Measurements from ENCODE around the gene COBL. TPM values are rescaled to one million over a fixed set of nuclear protein-coding genes. Genes with fewer than 3 reads are reported as not detected.

Gene COBL
- total RNA-seq, 1 donor from 2014 or later = 1.2 TPM

- TF ChIP-seq, protein P1, sequence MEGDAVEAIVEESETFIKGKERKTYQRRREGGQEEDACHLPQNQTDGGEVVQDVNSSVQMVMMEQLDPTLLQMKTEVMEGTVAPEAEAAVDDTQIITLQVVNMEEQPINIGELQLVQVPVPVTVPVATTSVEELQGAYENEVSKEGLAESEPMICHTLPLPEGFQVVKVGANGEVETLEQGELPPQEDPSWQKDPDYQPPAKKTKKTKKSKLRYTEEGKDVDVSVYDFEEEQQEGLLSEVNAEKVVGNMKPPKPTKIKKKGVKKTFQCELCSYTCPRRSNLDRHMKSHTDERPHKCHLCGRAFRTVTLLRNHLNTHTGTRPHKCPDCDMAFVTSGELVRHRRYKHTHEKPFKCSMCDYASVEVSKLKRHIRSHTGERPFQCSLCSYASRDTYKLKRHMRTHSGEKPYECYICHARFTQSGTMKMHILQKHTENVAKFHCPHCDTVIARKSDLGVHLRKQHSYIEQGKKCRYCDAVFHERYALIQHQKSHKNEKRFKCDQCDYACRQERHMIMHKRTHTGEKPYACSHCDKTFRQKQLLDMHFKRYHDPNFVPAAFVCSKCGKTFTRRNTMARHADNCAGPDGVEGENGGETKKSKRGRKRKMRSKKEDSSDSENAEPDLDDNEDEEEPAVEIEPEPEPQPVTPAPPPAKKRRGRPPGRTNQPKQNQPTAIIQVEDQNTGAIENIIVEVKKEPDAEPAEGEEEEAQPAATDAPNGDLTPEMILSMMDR (IDR thresholded peaks at IDR 0.05; ENCODE audit: unreplicated experiment) = no peak
- H3K36me3 Mint-ChIP-seq = no peaks in the 10 kb centered on the region
- no peak overlapping the region for H3K4me3 Mint-ChIP-seq
- H3K4me1 Mint-ChIP-seq = no peaks in the 10 kb centered on the region
- H3K27me3 Mint-ChIP-seq (ENCODE audit: low read depth) = peaks cover 5% of the 10 kb centered on the region
- no peak overlapping the region for H3K27ac Mint-ChIP-seq
- H3K9me3 Mint-ChIP-seq = no peaks in the 10 kb centered on the region
- peak in 1 of 2 experiments; percentile 16 for DNase-seq (ENCODE audit: low spot score in 2 of 2, unreplicated experiment in 2 of 2)
Measured at GRCh38 chr7:51015581-51015980, 301.0 kb downstream of the COBL start.

DNA sequence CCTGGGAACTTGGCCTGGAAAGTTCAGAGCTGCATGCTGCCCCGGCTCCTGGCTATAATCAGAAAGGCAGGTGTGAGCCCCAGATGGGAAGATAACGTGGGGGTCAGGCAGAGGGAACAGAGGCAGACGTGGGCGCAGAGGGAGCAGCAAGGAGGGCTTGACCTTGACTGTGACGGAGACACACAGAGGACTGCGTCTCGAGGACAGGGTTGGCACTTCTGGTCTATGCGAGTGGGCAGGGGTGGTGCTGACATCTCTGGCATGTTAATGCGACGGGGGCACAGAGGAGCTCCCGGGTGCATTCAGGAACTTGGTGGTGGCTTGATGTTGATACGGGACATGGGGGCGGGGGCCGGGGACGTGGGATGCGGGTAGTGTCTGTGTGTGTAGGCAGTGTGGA, 301.8 kb downstream of the COBL start:
- H3K36me3 Mint-ChIP-seq = no peaks in the 10 kb centered on the region
- peaks cover 5% of the 10 kb centered on the region for H3K27me3 Mint-ChIP-seq (ENCODE audit: low read depth)
- TF ChIP-seq, protein P1 (IDR thresholded peaks at IDR 0.05; ENCODE audit: unreplicated experiment) = no peak
- no peak for DNase-seq (ENCODE audit: low spot score in 2 of 2, unreplicated experiment in 2 of 2)
- H3K27ac Mint-ChIP-seq = no peak overlapping the region
- no peak overlapping the region for H3K4me3 Mint-ChIP-seq
- no peaks in the 10 kb centered on the region for H3K4me1 Mint-ChIP-seq
- H3K9me3 Mint-ChIP-seq = no peaks in the 10 kb centered on the region

DNA sequence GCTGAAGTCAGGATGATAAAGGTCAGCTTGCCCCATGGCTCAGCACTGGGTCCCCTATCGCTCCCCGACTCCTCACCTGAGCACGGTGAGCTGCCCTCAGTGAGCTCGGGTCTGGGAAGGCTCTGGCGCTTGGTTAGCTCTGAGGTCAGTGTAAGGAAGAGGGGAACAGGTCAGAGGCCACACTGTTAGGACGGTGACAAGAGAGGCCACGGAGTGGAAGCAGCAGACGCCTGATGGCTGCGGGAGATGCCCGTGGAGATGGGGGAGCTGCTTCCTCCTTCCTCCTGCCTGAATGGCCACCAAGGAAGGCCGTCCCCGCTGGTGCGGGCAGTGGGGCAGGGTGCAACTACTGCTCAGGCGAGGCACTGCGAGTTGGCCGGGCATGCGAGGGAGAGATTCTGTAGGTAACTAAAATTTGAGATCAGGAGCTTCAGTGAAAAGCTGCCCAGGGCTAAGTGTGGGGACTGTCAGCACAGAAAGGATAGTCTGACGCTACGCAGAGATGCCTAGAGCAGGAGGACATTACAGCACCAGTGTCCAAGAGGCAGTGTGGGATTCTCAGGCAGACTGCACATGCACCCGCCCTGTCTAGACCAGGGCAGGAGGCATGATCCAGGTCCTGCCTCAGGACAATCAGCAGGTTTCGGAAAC, 302.6 kb downstream of the COBL start:
- H3K4me3 Mint-ChIP-seq = no peak overlapping the region
- no peak overlapping the region for H3K27ac Mint-ChIP-seq
- no peak for DNase-seq (ENCODE audit: low spot score in 2 of 2, unreplicated experiment in 2 of 2)
- no peaks in the 10 kb centered on the region for H3K9me3 Mint-ChIP-seq
- H3K27me3 Mint-ChIP-seq (ENCODE audit: low read depth) = peaks cover 5% of the 10 kb centered on the region
- TF ChIP-seq, protein P1 (IDR thresholded peaks at IDR 0.05; ENCODE audit: unreplicated experiment) = no peak
- H3K36me3 Mint-ChIP-seq = no peaks in the 10 kb centered on the region
- peaks cover 2% of the 10 kb centered on the region for H3K4me1 Mint-ChIP-seq

- TF ChIP-seq, protein P1 (IDR thresholded peaks at IDR 0.05; ENCODE audit: unreplicated experiment) = no peak
- Mint-ChIP-seq H3K4me3 (no peak overlapping the region), H3K27me3 (ENCODE audit: low read depth) (peaks cover 5% of the 10 kb centered on the region), H3K9me3 (no peaks in the 10 kb centered on the region), H3K36me3 (no peaks in the 10 kb centered on the region), H3K4me1 (peaks cover 2% of the 10 kb centered on the region), H3K27ac (no peak overlapping the region)
- peak in 1 of 2 experiments; percentile 14 for DNase-seq (ENCODE audit: low spot score in 2 of 2, unreplicated experiment in 2 of 2)
Measured at GRCh38 chr7:51013218-51013786, 303.3 kb downstream of the COBL start.

DNA sequence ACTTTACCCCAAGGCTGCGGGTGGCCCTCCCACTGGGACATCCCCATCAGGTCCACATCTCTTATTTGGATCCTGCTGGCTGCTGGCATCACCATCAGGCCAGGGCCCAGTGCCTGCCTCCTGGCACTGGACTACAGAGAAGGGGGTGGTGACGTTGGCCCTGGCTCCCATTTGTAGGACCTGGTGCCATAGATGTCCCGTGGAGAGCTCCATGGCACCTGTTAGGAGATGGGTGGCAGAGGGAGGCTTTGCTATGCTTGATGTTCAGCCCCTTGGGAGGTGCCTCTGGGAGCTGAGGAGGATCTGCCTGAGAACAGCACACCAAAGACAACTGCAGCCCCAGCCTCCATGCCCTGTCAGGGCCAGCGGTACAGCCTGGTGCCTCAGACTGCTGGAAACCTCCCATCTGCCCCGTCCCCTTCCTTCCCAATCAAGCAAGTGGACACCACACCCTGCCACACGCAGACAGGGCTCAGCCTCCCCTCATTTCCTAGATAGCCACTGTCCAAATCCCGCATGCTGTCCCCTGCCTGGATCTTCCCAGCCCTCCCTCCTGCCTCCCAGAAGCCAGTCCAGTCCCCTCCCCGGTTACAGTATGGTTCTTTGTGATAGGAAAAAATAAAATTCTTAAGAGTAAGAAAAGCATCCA, 303.9 kb downstream of the COBL start:
- peaks cover 5% of the 10 kb centered on the region for H3K27me3 Mint-ChIP-seq (ENCODE audit: low read depth)

More for the DNA sequence above, 303.9 kb downstream of the COBL start:
- Mint-ChIP-seq H3K27ac (no peak overlapping the region), H3K4me3 (no peak overlapping the region), H3K36me3 (no peaks in the 10 kb centered on the region), H3K4me1 (peaks cover 2% of the 10 kb centered on the region), H3K9me3 (no peaks in the 10 kb centered on the region)
- DNase-seq (ENCODE audit: low spot score in 2 of 2, unreplicated experiment in 2 of 2) = no peak
- TF ChIP-seq, protein P1 (IDR thresholded peaks at IDR 0.05; ENCODE audit: unreplicated experiment) = no peak

Measured in mesothelial cell of epicardium (in vitro differentiated cells).